GM18951 (cell line): Measurements from ENCODE around the gene TGM2.

Experiments used
- POLR2A ChIP-seq: IDR thresholded peaks from 4 replicates; pipeline ENCODE4 v1.6.1; 2011; ENCODE audit warnings: mild to moderate bottlenecking; ENCODE audit not compliant: insufficient read length, insufficient read depth; ENCODE audit errors: extremely low read depth
- in situ Hi-C: fragments of 300-500 bp; cut with MboI; formaldehyde crosslinking; loops from one replicate; pipeline ENCODE4 v1.12.0; 2022; ENCODE audit warnings: low sequenced_read_pairs, mixed read lengths, inconsistent platforms; ENCODE audit not compliant: unreplicated experiment

The TGM2 gene

GRCh38 chr20:38129248-38129865 is 35.7 kb downstream of the TGM2 start:
- in situ Hi-C loops: no loop called here
- no peak for TF ChIP-seq POLR2A

GRCh38 chr20:38128691-38129090 is 36.4 kb downstream of the TGM2 start:
- in situ Hi-C loops: no loop called here
- no peak for TF ChIP-seq POLR2A

- TF ChIP-seq POLR2A: no peak
- in situ Hi-C loops: no loop called here
These were observed 37.0 kb downstream of the TGM2 start for GRCh38 chr20:38127920-38128528.

- in situ Hi-C loops: no loop called here
- no peak for TF ChIP-seq POLR2A
These were observed 38.0 kb downstream of the TGM2 start for GRCh38 chr20:38126932-38127621.

GRCh38 chr20:38126146-38126921 is 38.7 kb downstream of the TGM2 start:
- TF ChIP-seq POLR2A: no peak

GRCh38 chr20:38125157-38126056 is 39.7 kb downstream of the TGM2 start:
- in situ Hi-C loops: no loop called here

More at GRCh38 chr20:38126146-38126921, 38.7 kb downstream of the TGM2 start:
- in situ Hi-C loops: no loop called here

GRCh38 chr20:38123021-38123587 is 42.0 kb downstream of the TGM2 start:
- no peak for TF ChIP-seq POLR2A
- in situ Hi-C loops: no loop called here

More at GRCh38 chr20:38125157-38126056, 39.7 kb downstream of the TGM2 start:
- no peak for TF ChIP-seq POLR2A

- no peak for TF ChIP-seq POLR2A
- in situ Hi-C loops: no loop called here
These were observed 43.3 kb downstream of the TGM2 start for GRCh38 chr20:38121741-38122140.

- in situ Hi-C loops: no loop called here
- TF ChIP-seq POLR2A: no peak
These were observed 44.5 kb downstream of the TGM2 start for GRCh38 chr20:38120625-38120988.

GRCh38 chr20:38119446-38119845 is 45.6 kb downstream of the TGM2 start:
- in situ Hi-C loops: no loop called here
- no peak for TF ChIP-seq POLR2A

GRCh38 chr20:38117635-38118034 is 47.4 kb downstream of the TGM2 start:
- in situ Hi-C loops: no loop called here
- TF ChIP-seq POLR2A: no peak

- in situ Hi-C loops: no loop called here
- TF ChIP-seq POLR2A: no peak
These were observed 47.9 kb downstream of the TGM2 start for GRCh38 chr20:38117205-38117604.

GRCh38 chr20:38116409-38117165 is 48.5 kb downstream of the TGM2 start:
- TF ChIP-seq POLR2A: no peak
- in situ Hi-C loops: no loop called here
